RPMI7951 (cell line): ENCODE data around the gene HIP1R. TPM values are rescaled to one million over a fixed set of nuclear protein-coding genes. Genes with fewer than 3 reads are reported as not detected.

ENCODE experiments used
- DNase-seq: peaks from one replicate; pipeline ENCODE4 v3.0.0-alpha.2; 2012; ENCODE audit warnings: low read depth
- total RNA-seq: library from RNA; depleted of rRNA; stranded (reverse); fragments of >200 nt; shearing (Covaris generic); gene quantifications from 2 replicates; pipeline ENCODE4 v1.2.3, GENCODE V29; 2014

HIP1R gene
- total RNA-seq, 1 experiment from 2014 or later = 4.2 TPM

- DNase-seq = no peak
These were observed 12.2 kb downstream of the HIP1R start for GRCh38 chr12:122847516-122847836.

- DNase-seq = no peak
These were observed 12.7 kb downstream of the HIP1R start for GRCh38 chr12:122847921-122848421.

GRCh38 chr12:122848471-122849351, 13.5 kb downstream of the HIP1R start:
- DNase-seq = no peak

GRCh38 chr12:122849352-122850047, 14.2 kb downstream of the HIP1R start:
- no peak for DNase-seq

- DNase-seq = no peak
These were observed 14.8 kb downstream of the HIP1R start for GRCh38 chr12:122850048-122850445.

- DNase-seq = peak; percentile 49
These were observed 15.6 kb downstream of the HIP1R start for GRCh38 chr12:122850695-122851350.

GRCh38 chr12:122851820-122852219, 16.6 kb downstream of the HIP1R start:
- peak; percentile 82 for DNase-seq

GRCh38 chr12:122852336-122853275, 17.3 kb downstream of the HIP1R start:
- no peak for DNase-seq

GRCh38 chr12:122853582-122854245, 18.5 kb downstream of the HIP1R start:
- no peak for DNase-seq

- no peak for DNase-seq
These were observed 19.3 kb downstream of the HIP1R start for GRCh38 chr12:122854554-122854953.

- DNase-seq = no peak
These were observed 20.0 kb downstream of the HIP1R start for GRCh38 chr12:122855071-122855829.

GRCh38 chr12:122855928-122856831, 20.9 kb downstream of the HIP1R start:
- no peak for DNase-seq

- no peak for DNase-seq
These were observed 21.9 kb downstream of the HIP1R start for GRCh38 chr12:122856999-122857671.

GRCh38 chr12:122858171-122858570, 22.9 kb downstream of the HIP1R start:
- DNase-seq = no peak

GRCh38 chr12:122858591-122859302, 23.5 kb downstream of the HIP1R start:
- no peak for DNase-seq

GRCh38 chr12:122859303-122860039, 24.2 kb downstream of the HIP1R start:
- DNase-seq = no peak
